Measurements from ENCODE around the gene DEUP1. TPM values are rescaled to one million over a fixed set of nuclear protein-coding genes. Genes with fewer than 3 reads are reported as not detected.
"Not testable (repeated sequence)": the region's sequence is repeated elsewhere in the genome, so short reads cannot be mapped to it uniquely, and the experiment has no call there.

Gene DEUP1
- total and polyA plus RNA-seq, 4 donors, result 0.39 to 2.4 (median 1.2) TPM

GRCh38 chr11:93291898-93292297 is 38.6 kb upstream of the DEUP1 start:
- H3K27ac ChIP-seq (ENCODE audit: low read depth in 1 of 2, low read length in 1 of 2), result no peak overlapping the region
- DNase-seq, result no peak
- H3K27me3 ChIP-seq (ENCODE audit: control insufficient read depth in 3 of 3, insufficient read depth in 3 of 3, low read length in 2 of 3), result no peaks in the 10 kb centered on the region
- 65 to 79% methylated on average over 1 of the region's 1 CpG for WGBS, 2 donors
- ATAC-seq (ENCODE audit: insufficient read depth, low FRiP score), result no peak
- no peak overlapping the region for H3K4me3 ChIP-seq
- H3K36me3 ChIP-seq (ENCODE audit: control insufficient read depth in 4 of 4, insufficient read depth in 4 of 4, low read length in 4 of 4), result no peaks in the 10 kb centered on the region
- no peak for TF ChIP-seq CTCF (IDR thresholded peaks at IDR 0.05; ENCODE audit: control extremely low read depth, extremely low read depth)
- no peaks in the 10 kb centered on the region for H3K4me1 ChIP-seq (ENCODE audit: control insufficient read depth in 5 of 5, insufficient read depth in 5 of 5, low read length in 5 of 5)
- peaks cover 0 to 3% (median 0%) of the 10 kb centered on the region in 4 donors for H3K9me3 ChIP-seq (ENCODE audit: control insufficient read depth in 4 of 4, insufficient read depth in 3 of 4, low read length in 3 of 4)
- no peak overlapping the region for H3K9ac ChIP-seq (ENCODE audit: insufficient read depth in 1 of 2, low read length in 2 of 2)

DNA sequence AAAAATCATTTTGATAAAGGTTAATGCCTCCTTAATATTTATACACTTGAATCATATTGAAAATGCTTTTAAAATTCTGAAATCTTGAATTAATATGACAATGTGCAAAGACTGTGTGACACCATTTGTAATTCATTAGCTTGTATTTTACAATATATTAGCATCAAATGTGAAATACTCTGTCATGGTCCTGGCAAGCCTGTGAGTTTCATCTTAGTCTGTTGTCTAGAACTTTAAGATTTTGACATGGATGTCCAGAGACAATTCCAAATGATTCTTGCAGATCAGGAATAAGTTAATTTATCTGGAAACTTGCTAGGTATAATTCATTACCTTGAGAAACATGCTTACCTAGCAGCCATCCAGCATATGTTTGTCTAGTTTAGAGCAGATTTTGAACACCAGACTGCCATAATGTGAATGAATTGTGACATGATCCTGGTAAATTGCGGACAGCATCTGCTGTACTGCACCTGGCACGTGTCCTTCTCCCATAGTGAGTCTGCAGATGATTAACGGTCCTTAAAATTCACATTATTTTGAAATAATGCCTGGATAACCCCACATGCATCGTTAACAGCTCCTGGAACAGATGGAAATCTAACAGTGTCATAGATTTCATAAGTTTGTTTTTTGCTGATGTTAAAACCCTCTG is 34.5 kb upstream of the DEUP1 start:
- TF ChIP-seq CTCF (IDR thresholded peaks at IDR 0.05; ENCODE audit: control extremely low read depth, extremely low read depth), result no peak
- H3K27me3 ChIP-seq (ENCODE audit: control insufficient read depth in 3 of 3, insufficient read depth in 3 of 3, low read length in 2 of 3), result no peaks in the 10 kb centered on the region
- H3K27ac ChIP-seq (ENCODE audit: low read depth in 1 of 2, low read length in 1 of 2), result no peak overlapping the region
- DNase-seq, result no peak
- no peak overlapping the region for H3K9ac ChIP-seq (ENCODE audit: insufficient read depth in 1 of 2, low read length in 2 of 2)
- ATAC-seq (ENCODE audit: insufficient read depth, low FRiP score), result no peak
- H3K4me3 ChIP-seq, result no peak overlapping the region
- no peaks in the 10 kb centered on the region for H3K9me3 ChIP-seq (ENCODE audit: control insufficient read depth in 4 of 4, insufficient read depth in 3 of 4, low read length in 3 of 4)
- no peaks in the 10 kb centered on the region for H3K36me3 ChIP-seq (ENCODE audit: control insufficient read depth in 4 of 4, insufficient read depth in 4 of 4, low read length in 4 of 4)
- 83 to 86% methylated on average over 4 of the region's 4 CpGs for WGBS, 2 donors
- no peaks in the 10 kb centered on the region for H3K4me1 ChIP-seq (ENCODE audit: control insufficient read depth in 5 of 5, insufficient read depth in 5 of 5, low read length in 5 of 5)

- Histone ChIP-seq H3K4me3 (no peak overlapping the region), H3K4me1 (ENCODE audit: control insufficient read depth in 5 of 5, insufficient read depth in 5 of 5, low read length in 5 of 5) (no peaks in the 10 kb centered on the region), H3K27me3 (ENCODE audit: control insufficient read depth in 3 of 3, insufficient read depth in 3 of 3, low read length in 2 of 3) (no peaks in the 10 kb centered on the region), H3K36me3 (ENCODE audit: control insufficient read depth in 4 of 4, insufficient read depth in 4 of 4, low read length in 4 of 4) (no peaks in the 10 kb centered on the region), H3K9ac (ENCODE audit: insufficient read depth in 1 of 2, low read length in 2 of 2) (no peak overlapping the region), H3K9me3 (ENCODE audit: control insufficient read depth in 4 of 4, insufficient read depth in 3 of 4, low read length in 3 of 4) (no peaks in the 10 kb centered on the region), H3K27ac (ENCODE audit: low read depth in 1 of 2, low read length in 1 of 2) (no peak overlapping the region)
- DNase-seq, result no peak
- WGBS, 2 donors, result 86 to 87% methylated on average over 3 of the region's 3 CpGs
- ATAC-seq (ENCODE audit: insufficient read depth, low FRiP score), result no peak
- no peak for TF ChIP-seq CTCF (IDR thresholded peaks at IDR 0.05; ENCODE audit: control extremely low read depth, extremely low read depth)
Observed at GRCh38 chr11:93303689-93304088, 26.9 kb upstream of the DEUP1 start.

GRCh38 chr11:93314399-93314798 is 16.1 kb upstream of the DEUP1 start:
- not testable (repeated sequence) for H3K36me3 ChIP-seq (ENCODE audit: control insufficient read depth in 4 of 4, insufficient read depth in 4 of 4, low read length in 4 of 4); H3K4me3 ChIP-seq; H3K27me3 ChIP-seq (ENCODE audit: control insufficient read depth in 3 of 3, insufficient read depth in 3 of 3, low read length in 2 of 3); H3K4me1 ChIP-seq (ENCODE audit: control insufficient read depth in 5 of 5, insufficient read depth in 5 of 5, low read length in 5 of 5); H3K27ac ChIP-seq (ENCODE audit: low read depth in 1 of 2, low read length in 1 of 2); DNase-seq; ATAC-seq (ENCODE audit: insufficient read depth, low FRiP score); H3K9ac ChIP-seq (ENCODE audit: insufficient read depth in 1 of 2, low read length in 2 of 2)
- 84 to 92% methylated on average over 1 of the region's 1 CpG for WGBS, 2 donors
- peaks cover 0 to 11% (median 5%) of the 10 kb centered on the region in 4 donors for H3K9me3 ChIP-seq (ENCODE audit: control insufficient read depth in 4 of 4, insufficient read depth in 3 of 4, low read length in 3 of 4)

Measured in lung (tissue), 12 donors.